Stimulated activated CD4-positive, alpha-beta T cell treated with anti-CD3 and anti-CD28 coated beads, TNF-alpha, amount 100 ng/mL, for 1 hour (primary cell): Measurements from ENCODE around the gene MIA2.

Experiments used
- DNase-seq, 3 donors: peaks; one replicate each; pipeline ENCODE4 v3.0.0-alpha.2; 2020; ENCODE audit warnings: low read depth in 3 of 3, low spot score in 1 of 3

The MIA2 gene

GRCh38 chr14:39381366-39381765 is 147.7 kb downstream of the MIA2 start:
- no peak for DNase-seq

GRCh38 chr14:39382463-39382862 is 148.7 kb downstream of the MIA2 start:
- DNase-seq, result no peak

- DNase-seq, result no peak
These were observed 149.4 kb downstream of the MIA2 start for GRCh38 chr14:39383026-39383660.

GRCh38 chr14:39383741-39384140 is 150.0 kb downstream of the MIA2 start:
- DNase-seq, result no peak

GRCh38 chr14:39384177-39384576 is 150.5 kb downstream of the MIA2 start:
- DNase-seq, result no peak

GRCh38 chr14:39393289-39393688 is 159.6 kb downstream of the MIA2 start:
- no peak for DNase-seq

GRCh38 chr14:39395555-39396254 is 162.0 kb downstream of the MIA2 start:
- no peak for DNase-seq

GRCh38 chr14:39396448-39396847 is 162.7 kb downstream of the MIA2 start:
- DNase-seq, result no peak

- DNase-seq, result no peak
These were observed 164.7 kb downstream of the MIA2 start for GRCh38 chr14:39398382-39398781.

GRCh38 chr14:39406560-39406959 is 172.8 kb downstream of the MIA2 start:
- DNase-seq, result no peak

GRCh38 chr14:39416072-39416471 is 182.4 kb downstream of the MIA2 start:
- no peak for DNase-seq

GRCh38 chr14:39417014-39417413 is 183.3 kb downstream of the MIA2 start:
- DNase-seq, result no peak

- DNase-seq, result no peak
These were observed 185.6 kb downstream of the MIA2 start for GRCh38 chr14:39419272-39419671.

- no peak for DNase-seq
These were observed 188.5 kb downstream of the MIA2 start for GRCh38 chr14:39422243-39422642.

- DNase-seq, result no peak
These were observed 190.1 kb downstream of the MIA2 start for GRCh38 chr14:39423793-39424192.

- no peak for DNase-seq
These were observed 192.2 kb downstream of the MIA2 start for GRCh38 chr14:39425947-39426346.

- DNase-seq, result no peak
These were observed 192.9 kb downstream of the MIA2 start for GRCh38 chr14:39426605-39427004.

GRCh38 chr14:39428118-39428517 is 194.4 kb downstream of the MIA2 start:
- DNase-seq, result no peak

- no peak for DNase-seq
These were observed 197.2 kb downstream of the MIA2 start for GRCh38 chr14:39430762-39431415.

GRCh38 chr14:39431416-39432178 is 197.9 kb downstream of the MIA2 start:
- peak in 2 of 3 donors; percentile 3 to 18 for DNase-seq

- DNase-seq, result peak; percentile 88 to 92 (median 91)
These were observed 198.5 kb downstream of the MIA2 start, which contains the start of gene FBXO33 for GRCh38 chr14:39432179-39432618. Gene FBXO33 (minus strand): TSS chr14:39432433. CDS start chr14:39432162, 271 bp downstream.
